GM18507 (cell line): ENCODE results near the gene RTL10.

Experiments
- DNase-seq: peaks from one replicate; pipeline ENCODE4 v3.0.0; 2011; ENCODE audit warnings: low read depth; ENCODE audit not compliant: insufficient read length; ENCODE audit errors: extremely low spot score
- FAIRE-seq: peaks from 2 replicates; lab custom pipeline; 2011; peaks lifted over from hg19 to GRCh38; lab: Jason Lieb, UNC

RTL10 gene

DNA sequence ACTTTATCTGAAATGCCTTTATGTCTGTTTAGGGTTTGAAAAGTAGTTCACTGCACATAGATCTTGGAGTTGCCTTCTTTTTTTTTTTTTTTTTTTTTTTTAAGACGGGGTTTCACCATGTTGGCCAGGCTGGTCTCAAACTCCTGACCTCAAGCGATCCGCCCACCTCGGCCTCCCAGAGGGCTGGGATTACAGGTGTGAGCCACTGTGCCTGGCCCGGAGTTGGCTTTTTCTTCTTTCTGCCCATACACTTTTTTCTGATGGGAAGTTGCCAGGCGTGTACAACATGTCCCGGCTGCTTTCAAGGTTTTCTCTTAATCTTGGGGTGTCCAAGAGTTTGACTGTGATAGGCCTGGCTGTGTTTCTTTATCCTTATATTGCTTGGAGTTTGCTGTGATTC lies 12.9 kb upstream of the RTL10 start:
- DNase-seq (no peak), FAIRE-seq (no peak)

DNA sequence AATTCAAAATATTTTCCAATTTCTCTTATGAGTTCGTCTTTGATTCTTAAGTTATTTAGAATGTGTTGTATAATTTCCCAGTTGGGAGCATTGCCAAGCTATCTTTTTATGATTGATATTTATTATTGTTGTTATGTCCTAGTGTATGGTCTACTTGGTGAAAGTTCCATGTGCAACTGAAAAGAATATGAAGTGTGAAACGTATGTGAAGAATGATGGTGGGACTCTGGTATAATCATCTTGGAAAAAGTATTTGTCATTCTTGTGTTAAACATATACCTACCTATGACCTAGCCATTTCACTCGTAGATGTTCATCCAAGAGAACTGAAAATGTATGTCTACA lies 12.0 kb upstream of the RTL10 start:
- FAIRE-seq = no peak

DNA sequence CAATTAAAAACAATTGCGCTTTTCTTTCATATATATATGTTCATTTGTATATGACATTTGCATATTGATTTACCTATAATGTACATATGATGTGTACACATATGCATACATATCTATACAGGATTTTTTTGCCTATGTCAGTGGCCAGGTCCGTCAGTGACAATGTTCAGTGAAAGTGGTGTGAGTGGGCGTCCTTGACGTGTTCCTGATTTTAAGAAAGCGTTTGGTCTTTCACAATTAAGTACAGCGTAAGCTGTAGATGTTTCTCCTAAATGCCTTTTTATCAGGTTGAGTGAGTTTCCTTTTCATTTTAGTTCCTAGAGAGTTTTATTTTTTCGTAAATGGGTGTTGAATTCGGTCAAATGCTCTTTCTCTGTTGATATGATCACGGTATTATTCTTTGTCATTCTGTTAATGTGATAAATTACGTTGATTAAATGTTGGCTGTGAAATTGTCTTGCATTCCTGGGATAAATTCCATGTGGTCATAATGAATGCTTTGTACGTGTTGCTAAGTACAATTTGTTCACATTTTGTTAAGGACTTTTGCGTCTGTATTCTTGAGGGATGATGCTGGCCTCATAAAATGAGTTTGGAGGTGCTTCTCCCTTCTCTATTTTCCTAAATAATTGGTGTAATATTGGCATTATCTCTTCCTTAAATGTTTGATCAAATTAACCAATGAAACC lies 10.6 kb upstream of the RTL10 start:
- DNase-seq (no peak), FAIRE-seq (no peak)

More for the DNA sequence above, 12.0 kb upstream of the RTL10 start:
- DNase-seq = no peak

DNA sequence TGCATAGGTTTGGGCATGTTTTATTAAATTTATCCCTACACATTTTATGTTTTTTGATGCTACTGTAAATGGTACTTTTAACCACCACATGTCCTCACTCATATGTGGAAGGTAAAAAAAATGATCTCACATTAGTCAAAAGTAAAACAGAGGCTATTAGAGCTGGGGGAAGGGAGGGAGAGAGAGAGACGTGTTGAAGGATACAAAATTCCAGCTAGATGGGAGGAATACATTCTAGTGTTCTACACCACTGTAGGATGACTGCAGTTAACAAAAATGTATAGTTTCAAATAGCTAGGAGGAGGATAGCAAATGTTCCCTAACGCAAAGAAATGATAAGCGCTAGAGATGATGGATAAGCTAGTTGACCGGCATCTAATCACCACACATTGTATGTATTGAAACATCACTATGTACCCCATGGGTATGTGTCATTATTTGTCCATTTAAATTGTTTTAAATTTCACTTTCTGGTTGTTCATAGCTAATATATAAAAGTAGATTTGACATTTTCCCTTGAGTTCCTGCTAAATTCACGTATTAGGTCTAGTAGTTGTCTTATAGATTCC lies 9.9 kb upstream of the RTL10 start:
- FAIRE-seq (no peak), DNase-seq (no peak)

DNA sequence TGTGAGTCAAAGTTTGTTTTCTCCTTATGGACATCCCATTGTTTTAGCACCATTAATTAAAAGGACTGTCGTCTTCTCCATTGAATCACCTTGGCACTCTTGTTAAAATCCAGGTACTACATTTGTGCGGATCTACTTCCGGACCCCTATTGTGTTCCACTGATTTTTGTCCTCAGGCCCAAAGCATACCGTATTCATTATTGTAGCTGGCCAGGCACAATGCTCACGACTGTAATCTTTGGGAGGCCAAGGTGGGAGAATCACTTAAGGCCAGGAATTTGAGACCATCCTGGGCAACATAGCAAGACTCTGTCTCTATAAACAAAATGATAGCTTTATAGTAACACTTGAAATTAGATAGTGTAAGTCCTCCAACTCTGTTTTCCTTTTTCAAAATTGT lies 8.9 kb upstream of the RTL10 start:
- FAIRE-seq (no peak), DNase-seq (no peak)

DNA sequence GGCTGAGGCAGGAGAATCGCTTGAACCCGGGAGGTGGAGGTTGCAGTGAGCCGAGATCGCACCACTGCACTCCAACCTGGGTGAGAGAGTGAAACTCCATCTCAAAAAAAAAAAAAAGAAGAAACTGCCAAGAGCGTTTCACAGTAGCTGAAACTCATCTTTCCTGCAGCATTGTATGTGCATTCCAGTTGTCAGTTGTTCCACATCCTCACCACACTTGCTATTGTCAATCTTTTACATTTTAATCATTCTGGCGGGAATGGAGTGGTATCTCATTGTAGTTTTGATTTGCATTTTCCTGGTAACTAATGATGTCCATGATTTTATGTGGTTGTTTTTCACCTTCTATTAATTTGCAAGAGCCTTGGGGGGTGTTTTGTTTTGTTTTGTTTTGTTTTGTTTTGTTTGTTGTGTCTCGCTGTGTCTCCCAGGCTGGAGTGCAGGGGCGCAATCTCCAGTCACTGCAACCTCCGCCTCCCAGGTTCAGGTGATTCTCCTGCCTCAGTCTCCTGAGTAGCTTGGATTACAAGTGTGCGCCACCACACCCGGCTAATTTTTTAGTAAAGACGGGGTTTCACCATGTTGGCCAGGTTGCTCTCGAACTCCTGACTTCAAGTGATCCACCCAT lies 8.1 kb upstream of the RTL10 start:
- DNase-seq (no peak), FAIRE-seq (no peak)

DNA sequence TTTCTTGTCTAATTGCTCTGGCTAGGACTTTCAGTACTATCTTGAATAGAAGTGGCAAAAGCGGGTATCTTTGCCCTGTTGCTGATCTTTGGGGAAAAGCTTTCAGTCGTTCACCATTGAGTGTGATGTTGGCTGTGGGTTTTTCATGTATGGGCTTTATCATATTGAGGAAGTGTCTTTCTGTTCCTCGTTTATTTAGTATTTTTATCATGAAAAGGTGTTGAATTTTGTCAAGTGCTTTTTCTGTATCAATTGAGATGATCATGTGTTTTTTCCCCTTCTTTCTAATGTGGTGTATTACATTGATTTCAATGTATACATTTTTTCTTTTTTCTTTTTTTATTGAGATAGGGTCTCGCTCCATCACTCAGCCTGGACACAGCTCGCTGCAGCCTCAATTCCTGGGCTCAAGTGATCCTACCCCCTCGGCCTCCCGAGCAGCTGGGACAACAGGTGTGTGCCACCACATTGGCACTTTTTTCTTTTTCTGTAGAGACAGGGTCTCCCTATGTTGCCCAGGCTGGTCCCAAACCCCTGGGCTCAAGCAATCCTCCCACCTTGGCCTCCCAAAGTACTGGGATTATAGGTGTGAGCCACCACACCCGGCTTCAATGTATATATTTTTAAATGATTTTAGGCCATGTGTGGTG lies 5.3 kb upstream of the RTL10 start:
- FAIRE-seq (no peak), DNase-seq (no peak)

DNA sequence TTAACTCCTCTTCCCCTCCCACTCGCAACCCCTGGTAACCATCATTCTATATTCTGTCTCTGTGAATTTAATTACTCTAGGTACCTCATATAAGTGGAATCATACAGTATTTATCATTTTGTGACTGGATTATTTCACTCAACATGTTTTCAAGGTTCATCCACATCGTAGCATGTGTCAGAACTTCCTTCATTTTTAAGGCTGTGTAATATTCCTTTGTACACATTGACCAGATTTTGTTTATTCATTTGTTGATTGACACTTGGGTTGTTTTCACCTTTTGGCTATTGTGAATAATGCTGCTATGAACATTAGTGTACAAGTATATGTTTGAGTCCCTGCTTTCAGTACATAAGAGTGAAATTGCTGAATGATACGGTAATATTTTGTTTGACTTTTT lies 2.7 kb upstream of the RTL10 start:
- FAIRE-seq = no peak

DNA sequence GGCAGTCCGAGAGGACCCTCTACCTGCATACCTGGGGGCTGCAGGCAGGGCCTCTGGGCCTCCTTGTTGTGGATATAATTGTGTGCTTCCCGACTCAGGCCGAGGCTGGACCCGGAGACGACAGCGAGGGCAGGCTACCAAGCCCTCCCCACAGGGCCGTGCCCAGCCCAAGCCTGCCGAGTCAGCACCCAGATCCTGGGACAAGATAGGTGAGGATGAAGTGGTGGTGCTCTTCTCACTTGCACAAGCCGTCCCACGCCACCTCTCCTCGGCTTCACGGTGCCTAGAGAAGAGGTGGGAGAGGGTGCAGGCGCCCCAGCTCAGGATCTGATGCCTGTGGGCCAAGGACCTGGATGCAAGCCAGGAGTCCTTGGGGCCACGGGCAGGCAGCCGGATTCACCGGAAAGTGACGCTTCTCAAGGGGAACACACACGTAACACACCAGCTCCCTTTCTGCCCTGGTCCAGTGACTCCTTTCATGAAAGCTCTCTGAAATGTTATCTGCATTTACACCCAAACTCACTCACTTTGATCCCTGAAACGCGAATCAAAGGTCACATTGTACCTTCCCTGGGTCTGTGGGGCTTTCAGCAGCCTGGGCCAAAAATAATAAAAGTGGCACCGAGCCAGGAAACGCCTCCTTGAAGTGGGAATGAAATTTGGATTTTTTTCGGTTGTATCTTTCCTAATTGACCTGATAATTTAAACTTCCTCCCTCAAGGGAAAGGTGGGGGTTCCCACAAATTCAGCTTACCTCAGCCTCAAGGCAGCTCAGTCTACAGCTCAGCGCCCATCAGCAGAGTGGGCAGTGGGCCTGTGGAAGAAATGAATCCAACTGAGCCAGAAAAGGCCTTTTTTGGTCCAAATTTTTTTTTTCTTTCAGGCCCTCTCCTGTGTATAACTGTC lies 1.1 kb upstream of the RTL10 start:
- FAIRE-seq (peak; percentile 62), DNase-seq (peak; percentile 38)

More for the DNA sequence above, 2.7 kb upstream of the RTL10 start:
- no peak for DNase-seq

DNA sequence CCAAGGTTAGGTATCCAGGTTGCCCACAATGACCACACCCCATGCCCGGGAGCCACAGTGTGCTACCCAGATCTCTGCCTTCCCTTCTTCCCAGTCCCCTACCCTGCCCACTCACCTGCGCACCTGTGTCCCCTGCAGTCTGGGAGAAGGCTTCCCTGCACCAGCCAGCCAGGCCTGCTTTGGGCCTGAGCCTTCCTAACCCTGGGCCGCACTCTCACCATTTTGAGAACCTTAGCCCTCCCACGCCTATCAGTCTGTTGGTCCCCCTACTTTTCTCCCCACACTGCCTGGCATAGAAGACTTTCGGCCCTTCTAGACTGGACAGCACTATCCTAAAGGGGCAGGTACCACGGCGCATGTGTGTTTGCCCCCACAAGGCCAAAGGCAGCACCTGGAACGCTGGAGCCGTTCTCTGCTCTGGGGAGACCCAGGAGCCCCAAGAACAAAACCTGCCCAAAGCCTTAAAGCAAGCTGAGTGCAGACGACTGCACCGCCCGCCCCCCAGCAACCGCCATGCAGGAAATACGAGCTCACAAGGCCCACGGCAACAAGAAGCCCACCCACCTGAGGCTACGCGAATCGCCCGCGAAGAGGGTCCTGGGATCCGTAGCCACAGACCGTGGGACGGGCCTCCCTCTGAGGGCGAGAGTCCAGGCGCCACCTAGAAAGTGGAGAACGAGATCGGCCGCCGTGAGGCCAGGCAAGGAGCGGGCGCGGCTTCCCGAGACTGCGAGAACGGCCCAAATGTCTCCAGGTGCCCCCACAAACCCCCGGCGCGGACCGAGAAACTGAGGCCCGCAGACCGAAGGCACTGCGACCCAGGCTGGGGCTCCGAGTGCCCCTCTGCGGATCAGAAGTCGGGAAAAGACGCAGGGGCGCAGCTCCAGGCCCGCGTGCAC lies 546 bp downstream of the RTL10 start:
- no peak for DNase-seq
- FAIRE-seq = no peak

DNA sequence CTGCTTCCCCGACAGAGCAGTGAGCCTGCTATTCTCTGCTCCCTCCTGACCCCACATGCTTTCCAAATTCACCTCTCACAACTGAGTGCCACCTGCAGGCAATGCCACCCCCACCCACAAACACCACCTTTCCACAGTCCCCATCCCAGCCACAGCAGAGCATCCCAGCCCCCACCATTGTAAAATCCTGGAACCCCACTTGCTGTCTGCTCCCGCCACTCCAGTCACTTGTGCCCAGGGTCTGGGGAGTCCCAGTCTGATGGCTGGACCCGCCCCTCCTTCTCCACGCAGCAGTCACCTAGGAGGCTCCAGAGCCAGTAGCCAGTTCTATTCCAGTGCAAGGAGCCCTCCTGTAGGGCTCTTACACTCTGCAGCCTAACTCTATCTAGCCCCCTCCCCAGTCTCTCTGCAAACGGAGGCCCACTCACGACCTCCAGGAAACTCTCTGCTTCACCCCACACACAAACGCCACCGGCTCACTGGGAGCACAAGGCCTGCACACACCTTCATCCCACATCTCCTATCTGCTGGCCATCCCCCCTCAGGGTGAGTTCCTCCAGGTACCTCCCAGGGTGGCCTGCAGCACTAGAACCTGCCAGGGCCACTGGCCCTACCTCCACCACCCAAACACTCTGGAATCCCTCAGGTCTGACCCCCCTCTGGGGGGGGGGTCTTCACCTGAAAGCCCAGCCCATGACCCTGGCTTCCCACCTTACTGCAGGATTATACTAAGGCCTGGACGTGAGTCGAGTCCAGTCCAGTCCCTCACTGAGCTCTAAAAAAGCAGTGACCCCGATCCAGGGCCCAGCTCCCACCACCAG lies 1.4 kb downstream of the RTL10 start:
- FAIRE-seq (no peak), DNase-seq (no peak)

DNA sequence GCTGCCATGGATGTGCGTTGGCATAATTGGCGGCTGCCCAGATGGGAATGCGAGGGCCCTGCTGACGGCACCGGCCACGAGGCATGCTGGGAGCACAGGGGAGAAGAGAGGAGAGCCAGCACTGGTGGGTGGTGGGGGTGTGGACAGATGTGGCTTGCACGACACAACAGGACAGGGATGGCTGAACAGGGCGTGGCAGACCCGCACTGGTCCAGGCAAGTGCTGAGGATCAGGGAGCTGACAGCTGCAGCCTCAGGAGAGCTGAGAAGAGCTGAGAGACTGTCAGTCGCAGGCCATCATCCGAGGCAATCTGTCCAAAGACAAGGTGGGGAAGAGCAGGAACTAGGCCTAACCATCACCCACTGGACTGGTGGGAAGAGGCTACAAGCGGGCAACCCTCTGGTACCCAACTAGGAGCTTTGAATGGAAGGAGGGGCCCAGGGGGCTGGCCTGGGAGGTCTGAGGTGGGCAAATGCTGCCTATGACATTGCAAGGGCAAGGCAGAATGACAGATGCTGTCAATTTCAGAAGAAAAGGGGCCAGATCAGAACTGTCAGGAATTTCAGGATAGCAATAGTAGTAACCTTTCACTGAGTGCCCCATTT lies 2.4 kb downstream of the RTL10 start:
- FAIRE-seq = no peak
- no peak for DNase-seq

DNA sequence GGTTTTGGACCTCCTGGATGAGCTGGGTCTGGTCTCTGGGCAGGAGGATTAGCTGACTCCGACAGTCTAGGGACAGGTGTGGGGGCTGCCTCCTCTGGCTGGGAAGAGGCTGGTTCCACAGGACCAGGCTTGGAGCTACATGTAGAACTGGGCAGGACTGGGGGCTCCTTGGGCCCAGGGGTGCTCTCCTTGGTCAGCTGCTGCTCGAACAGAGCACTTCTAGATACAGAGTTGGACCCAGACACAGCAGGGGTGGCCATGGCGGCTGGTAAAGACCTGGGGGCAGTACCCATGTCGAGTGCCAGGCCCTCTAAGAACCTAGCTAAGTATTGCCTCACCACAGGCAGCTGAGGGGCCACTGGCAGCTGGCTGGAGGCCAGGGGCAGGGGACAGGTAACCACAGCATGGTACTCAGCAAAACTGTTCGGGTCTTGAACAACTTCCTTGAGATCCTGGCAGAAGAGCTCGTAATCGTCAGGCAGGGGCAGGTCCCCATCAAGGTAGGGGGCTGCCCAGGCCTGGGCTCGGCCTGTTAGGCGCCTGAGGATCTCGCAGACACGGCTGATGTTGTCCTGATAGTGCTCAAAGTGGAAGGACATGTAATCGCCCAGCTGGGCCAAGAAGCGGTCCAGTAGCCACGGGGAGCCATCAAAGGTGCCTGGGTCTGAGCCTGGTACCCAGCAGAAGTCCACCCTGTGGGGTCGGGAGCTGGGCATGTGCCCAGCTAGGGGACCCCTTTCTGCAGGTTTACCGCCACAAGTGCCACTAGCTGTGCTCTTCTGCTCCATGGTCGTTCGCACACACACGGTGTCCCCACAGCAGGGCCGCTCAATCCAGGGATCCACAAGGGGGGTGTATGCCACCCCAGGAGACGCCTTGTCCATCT lies 3.1 kb downstream of the RTL10 start:
- no peak for FAIRE-seq
- no peak for DNase-seq

DNA sequence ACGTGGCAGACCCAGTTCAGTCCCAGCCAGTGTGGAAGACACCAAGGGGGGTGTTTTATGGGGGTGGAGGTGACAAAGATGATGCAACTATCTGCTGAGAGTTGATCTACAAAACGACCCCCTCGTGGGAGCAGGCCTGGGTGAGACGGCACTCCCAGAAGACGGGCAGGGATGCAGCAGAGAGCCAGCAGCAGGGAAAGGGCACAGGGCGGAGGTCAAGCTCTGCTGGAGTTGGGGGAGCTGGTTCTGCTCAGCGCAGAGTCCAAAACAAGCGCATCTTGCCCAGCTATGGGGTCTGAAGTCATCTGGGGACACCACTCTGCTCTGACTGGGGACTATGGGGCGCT lies 3.9 kb downstream of the RTL10 start:
- FAIRE-seq (no peak), DNase-seq (no peak)

DNA sequence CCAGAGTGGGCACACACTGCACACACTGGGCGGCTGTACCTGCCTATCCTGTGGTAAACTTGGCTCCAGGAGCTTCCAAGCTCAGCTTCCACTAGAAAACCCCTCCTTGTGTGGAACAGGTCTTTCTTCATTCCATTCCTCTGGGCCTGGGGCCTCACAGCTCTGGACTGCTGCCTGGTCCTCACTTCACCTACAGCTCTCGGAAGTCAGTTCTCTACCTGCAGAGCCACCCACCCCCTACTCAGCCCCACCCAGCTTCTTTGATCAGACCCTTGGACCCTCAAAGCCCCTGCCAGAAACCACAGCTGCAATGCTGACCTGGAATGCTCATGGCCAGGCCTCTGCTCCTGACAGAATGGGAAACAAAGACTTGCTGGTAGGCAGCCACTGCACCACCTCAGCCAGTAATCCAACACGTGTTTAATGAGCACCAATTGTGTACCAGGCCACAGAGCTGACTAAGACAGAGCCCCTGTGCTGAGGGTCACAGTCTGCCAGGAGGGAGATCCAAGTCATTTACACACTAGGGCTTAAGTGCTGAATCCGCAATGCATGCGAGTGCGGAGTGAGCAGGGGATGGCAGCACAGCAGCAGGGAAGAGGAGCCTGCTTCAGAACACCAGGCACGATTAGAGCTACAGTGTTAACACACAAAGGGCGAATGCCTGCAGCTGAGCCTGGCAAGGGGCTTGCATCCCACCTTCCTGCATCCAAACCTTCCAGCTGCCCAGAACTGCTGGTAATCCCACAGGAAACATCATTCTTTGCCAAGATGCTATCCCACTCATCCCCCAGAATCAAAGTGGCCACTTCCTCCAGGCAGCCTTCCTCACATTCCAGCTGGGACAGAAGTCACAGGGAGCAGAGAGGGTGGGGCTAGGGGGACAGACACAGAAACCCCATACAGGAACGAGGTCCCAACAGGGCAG lies 4.6 kb downstream of the RTL10 start:
- DNase-seq (no peak), FAIRE-seq (no peak)
